Nephron progenitor cell (in vitro differentiated cells): ENCODE results near the gene TJAP1.

ENCODE experiments used
- DNase-seq: peaks from one replicate; pipeline ENCODE4 v3.0.0; 2021
- H3K27ac Mint-ChIP-seq: 2 replicates; pipeline ENCODE4 v1.8.0; 2021; ENCODE audit warnings: mild to moderate bottlenecking, moderate library complexity, mixed read lengths
- H3K27me3 Mint-ChIP-seq: 2 replicates; pipeline ENCODE4 v1.8.0; 2021; ENCODE audit warnings: mild to moderate bottlenecking, low read depth, mixed read lengths; ENCODE audit not compliant: poor library complexity
- H3K36me3 Mint-ChIP-seq: 2 replicates; pipeline ENCODE4 v1.8.0; 2021; ENCODE audit warnings: low read depth, mixed read lengths
- H3K4me1 Mint-ChIP-seq: 2 replicates; pipeline ENCODE4 v1.8.0; 2021; ENCODE audit warnings: mixed read lengths
- H3K4me3 Mint-ChIP-seq: 2 replicates; pipeline ENCODE4 v1.8.0; 2021; ENCODE audit warnings: mild to moderate bottlenecking, moderate library complexity, mixed read lengths
- H3K9me3 Mint-ChIP-seq: 2 replicates; pipeline ENCODE4 v1.8.0; 2021; ENCODE audit warnings: mild to moderate bottlenecking, moderate library complexity, mixed read lengths
- CTCF ChIP-seq: fragments of 200-600 bp; sonication (generic); IDR thresholded peaks from 2 replicates; pipeline ENCODE4 v1.5.0; 2021; ENCODE audit warnings: antibody characterized with exemption

Gene TJAP1

GRCh38 chr6:43499028-43499815, 21.9 kb downstream of the TJAP1 start:
- no peak for DNase-seq
- H3K27me3 Mint-ChIP-seq = no peaks in the 10 kb centered on the region
- no peak overlapping the region for H3K4me3 Mint-ChIP-seq
- H3K27ac Mint-ChIP-seq = no peak overlapping the region
- TF ChIP-seq CTCF = no peak
- peaks cover 30% of the 10 kb centered on the region for H3K36me3 Mint-ChIP-seq
- no peaks in the 10 kb centered on the region for H3K9me3 Mint-ChIP-seq
- H3K4me1 Mint-ChIP-seq = peaks cover 31% of the 10 kb centered on the region

- Mint-ChIP-seq H3K9me3 (no peaks in the 10 kb centered on the region), H3K4me1 (peaks cover 20% of the 10 kb centered on the region), H3K36me3 (peaks cover 30% of the 10 kb centered on the region), H3K4me3 (no peak overlapping the region), H3K27ac (no peak overlapping the region), H3K27me3 (no peaks in the 10 kb centered on the region)
- no peak for TF ChIP-seq CTCF
- DNase-seq = no peak
These were observed 23.6 kb downstream of the TJAP1 start for GRCh38 chr6:43500921-43501320.

- Mint-ChIP-seq H3K4me3 (no peak overlapping the region), H3K27ac (peak overlapping the region; percentile 29), H3K4me1 (peaks cover 3% of the 10 kb centered on the region), H3K27me3 (peaks cover 2% of the 10 kb centered on the region), H3K36me3 (peaks cover 30% of the 10 kb centered on the region), H3K9me3 (no peaks in the 10 kb centered on the region)
- no peak for DNase-seq
- TF ChIP-seq CTCF = no peak
These were observed 25.3 kb downstream of the TJAP1 start for GRCh38 chr6:43502666-43503065.

GRCh38 chr6:43503443-43503842, 26.1 kb downstream of the TJAP1 start:
- peak overlapping the region; percentile 87 for H3K27ac Mint-ChIP-seq
- no peak for DNase-seq
- peaks cover 10% of the 10 kb centered on the region for H3K27me3 Mint-ChIP-seq
- no peak overlapping the region for H3K4me3 Mint-ChIP-seq
- peaks cover 2% of the 10 kb centered on the region for H3K4me1 Mint-ChIP-seq
- no peaks in the 10 kb centered on the region for H3K9me3 Mint-ChIP-seq
- no peak for TF ChIP-seq CTCF
- H3K36me3 Mint-ChIP-seq = peaks cover 30% of the 10 kb centered on the region

GRCh38 chr6:43504756-43505593, 27.6 kb downstream of the TJAP1 start:
- H3K27me3 Mint-ChIP-seq = peaks cover 22% of the 10 kb centered on the region

More at GRCh38 chr6:43504756-43505593, 27.6 kb downstream of the TJAP1 start:
- no peak for TF ChIP-seq CTCF
- Mint-ChIP-seq H3K9me3 (no peaks in the 10 kb centered on the region), H3K4me3 (no peak overlapping the region), H3K36me3 (peaks cover 24% of the 10 kb centered on the region), H3K4me1 (peaks cover 12% of the 10 kb centered on the region), H3K27ac (no peak overlapping the region)
- DNase-seq = no peak
